Epithelial cell of proximal tubule (primary cell): ENCODE data around the gene ZFYVE27. TPM values are rescaled to one million over a fixed set of nuclear protein-coding genes. Genes with fewer than 3 reads are reported as not detected.
A peak's percentile ranks its signal among the peaks of the same experiment; 100 is the strongest.

ENCODE experiments used
- DNase-seq: peaks from one replicate; pipeline ENCODE4 v3.0.0-alpha.2; 2011; ENCODE audit warnings: low read depth
- H3K4me3 ChIP-seq: 2 replicates; pipeline ENCODE4 v1.5.1; 2011; ENCODE audit warnings: low read depth, mild to moderate bottlenecking, low read length
- CTCF ChIP-seq: conservative IDR thresholded peaks from 2 replicates; pipeline ENCODE4 v1.5.1; 2012; ENCODE audit warnings: low read depth, mild to moderate bottlenecking, low read length
- total RNA-seq: library from RNA; depleted of rRNA; stranded (reverse); fragments of >200 nt; gene quantifications from 2 replicates; pipeline ENCODE4 v1.2.3, GENCODE V29; 2015

Gene ZFYVE27
- total RNA-seq, 1 donor from 2014 or later = 13.5 TPM

GRCh38 chr10:97779492-97779891 is 42.6 kb downstream of the ZFYVE27 start:
- no peak overlapping the region for H3K4me3 ChIP-seq
- no peak for TF ChIP-seq CTCF
- DNase-seq = no peak

- no peak for DNase-seq
- H3K4me3 ChIP-seq = no peak overlapping the region
- no peak for TF ChIP-seq CTCF
Observed at GRCh38 chr10:97779975-97780374, 43.0 kb downstream of the ZFYVE27 start.

GRCh38 chr10:97780841-97781617 is 44.1 kb downstream of the ZFYVE27 start:
- no peak overlapping the region for H3K4me3 ChIP-seq
- no peak for DNase-seq
- no peak for TF ChIP-seq CTCF

GRCh38 chr10:97781618-97782331 is 44.8 kb downstream of the ZFYVE27 start:
- no peak overlapping the region for H3K4me3 ChIP-seq
- no peak for TF ChIP-seq CTCF
- DNase-seq = no peak

GRCh38 chr10:97782455-97783228 is 45.7 kb downstream of the ZFYVE27 start:
- no peak overlapping the region for H3K4me3 ChIP-seq
- DNase-seq = no peak
- TF ChIP-seq CTCF = peak; percentile 19

GRCh38 chr10:97784200-97784810 is 47.4 kb downstream of the ZFYVE27 start:
- DNase-seq = no peak
- H3K4me3 ChIP-seq = no peak overlapping the region
- TF ChIP-seq CTCF = no peak
